SK-N-SH (cell line): ENCODE measurements around the gene NOP16. TPM values are rescaled to one million over a fixed set of nuclear protein-coding genes. Genes with fewer than 3 reads are reported as not detected.

Experiments used
- CTCF ChIA-PET: fragments of 300-600, 350-600 bp; formaldehyde crosslinking; extraction: SDS; loops from one replicate; lab custom pipeline; 2021; lab: Yijun Ruan, JAX
- POLR2A ChIA-PET: fragments of 350-600 bp; sonication (Branson Sonifier 250); formaldehyde crosslinking; extraction: SDS; loops from one replicate; lab custom pipeline; 2020; ENCODE audit warnings: antibody characterized with exemption, inconsistent platforms; lab: Yijun Ruan, JAX
- DNase-seq: peaks from one replicate; pipeline ENCODE4 v3.0.0; 2012
- H2AFZ ChIP-seq: fragments of 200-600 bp; sonication (generic); 2 replicates; pipeline ENCODE4 v1.8.1; 2016; ENCODE audit warnings: antibody characterized with exemption, mild to moderate bottlenecking, low read depth
- H3F3A ChIP-seq: fragments of 200-600 bp; sonication (generic); replicated peaks from 2 replicates; pipeline ENCODE3; 2016; ENCODE audit warnings: antibody characterized with exemption, mild to moderate bottlenecking; ENCODE audit not compliant: insufficient read depth
- H3K27ac ChIP-seq, 2 experiments: fragments of 200-500 bp in 1 of 2; fragments of 200-600 bp in 1 of 2; sonication (Bioruptor generic) in 1 of 2; sonication (generic), shearing (Covaris generic) in 1 of 2; 2 replicates each; pipeline versions ENCODE4 v1.5.1 to v1.6.1; 2014 to 2016; ENCODE audit warnings: low read depth in 2 of 2, inconsistent platforms in 1 of 2, low read length in 1 of 2, mild to moderate bottlenecking in 1 of 2, mixed read lengths in 1 of 2
- H3K27me3 ChIP-seq: fragments of 200-600 bp; sonication (generic), shearing (Covaris generic); 2 replicates; pipeline ENCODE4 v1.6.1; 2016; ENCODE audit warnings: mixed run types; ENCODE audit not compliant: insufficient read depth
- H3K36me3 ChIP-seq, 2 experiments: fragments of 200-500 bp in 1 of 2; fragments of 200-600 bp in 1 of 2; sonication (Bioruptor generic) in 1 of 2; sonication (generic) in 1 of 2; replicated peaks in 1 of 2; 2 replicates each; pipeline versions ENCODE3 to v1.5.1; 2014 to 2016; ENCODE audit warnings: low read length in 1 of 2, mild to moderate bottlenecking in 1 of 2; ENCODE audit not compliant: insufficient read depth in 2 of 2, control insufficient read depth in 1 of 2
- H3K4me1 ChIP-seq, 2 experiments: fragments of 200-500 bp in 1 of 2; fragments of 200-600 bp in 1 of 2; sonication (Bioruptor generic) in 1 of 2; sonication (generic), shearing (Covaris generic) in 1 of 2; 2 replicates each; pipeline versions ENCODE4 v1.5.1 to v1.6.1; 2014 to 2016; ENCODE audit warnings: low read depth in 1 of 2, low read length in 1 of 2, mixed run types in 1 of 2; ENCODE audit not compliant: insufficient read depth in 2 of 2, control insufficient read depth in 1 of 2
- H3K4me2 ChIP-seq: fragments of 200-600 bp; sonication (generic), shearing (Covaris generic); 2 replicates; pipeline ENCODE4 v1.6.1; 2017; ENCODE audit warnings: mixed run types
- H3K4me3 ChIP-seq, 2 experiments: fragments of 200-500 bp in 1 of 2; fragments of 200-600 bp in 1 of 2; sonication (Bioruptor generic) in 1 of 2; sonication (generic), shearing (Covaris generic) in 1 of 2; 2 replicates each; pipeline versions ENCODE4 v1.5.1 to v1.8.1; 2014 to 2016; ENCODE audit warnings: low read depth in 2 of 2, inconsistent platforms in 1 of 2, low read length in 1 of 2, mild to moderate bottlenecking in 1 of 2, mixed read lengths in 1 of 2, moderate library complexity in 1 of 2
- H3K79me2 ChIP-seq: fragments of 200-600 bp; sonication (generic); 2 replicates; pipeline ENCODE4 v1.8.1; 2017; ENCODE audit warnings: mild to moderate bottlenecking; ENCODE audit not compliant: insufficient read depth
- H3K9ac ChIP-seq: fragments of 200-600 bp; sonication (generic); 2 replicates; pipeline ENCODE4 v1.6.1; 2017; ENCODE audit warnings: mixed run types
- H3K9me2 ChIP-seq: fragments of 200-600 bp; sonication (generic); 2 replicates; pipeline ENCODE4 v1.6.1; 2017; ENCODE audit warnings: mixed run types
- H3K9me3 ChIP-seq: fragments of 200-600 bp; sonication (generic); 2 replicates; pipeline ENCODE4 v1.6.1; 2017; ENCODE audit warnings: mixed run types, mild to moderate bottlenecking, moderate library complexity
- H4K20me1 ChIP-seq: fragments of 200-600 bp; sonication (generic); 2 replicates; pipeline ENCODE4 v1.6.1; 2017; ENCODE audit warnings: mild to moderate bottlenecking, mixed run types; ENCODE audit not compliant: insufficient read depth
- ELF1 ChIP-seq: IDR thresholded peaks from 2 replicates; pipeline ENCODE4 v1.4.0; 2012
- EP300 ChIP-seq, 2 experiments: IDR thresholded peaks; 2 replicates each; pipeline versions ENCODE4 v1.4.0 to v1.6.1; 2012; ENCODE audit warnings: borderline replicate concordance in 1 of 2, low read depth in 1 of 2, low read length in 1 of 2
- EZH2phosphoT487 ChIP-seq: fragments of 200-600 bp; sonication (generic); IDR thresholded peaks from 2 replicates; pipeline ENCODE4 v1.6.1; 2017; ENCODE audit warnings: low read depth, mixed run types, mild to moderate bottlenecking, antibody characterized with exemption, moderate library complexity, borderline replicate concordance
- FOSL2 ChIP-seq: IDR thresholded peaks from 2 replicates; pipeline ENCODE4 v1.4.0; 2012; ENCODE audit warnings: low read depth, mild to moderate bottlenecking, moderate library complexity, borderline replicate concordance
- FOXJ3 ChIP-seq: sonication (generic); formaldehyde crosslinking; IDR thresholded peaks from 2 replicates; pipeline ENCODE4 v1.5.1; 2020; ENCODE audit warnings: mild to moderate bottlenecking, missing genetic modification reagents
- FOXM1 ChIP-seq: IDR thresholded peaks from 2 replicates; pipeline ENCODE4 v1.4.0; 2012; ENCODE audit warnings: low read depth, mild to moderate bottlenecking
- GABPA ChIP-seq: IDR thresholded peaks from 2 replicates; pipeline ENCODE4 v1.4.0; 2012; ENCODE audit warnings: low read depth, mild to moderate bottlenecking
- GATA2 ChIP-seq: sonication (generic); formaldehyde crosslinking; IDR thresholded peaks from 2 replicates; pipeline ENCODE4 v1.5.0; 2020; ENCODE audit warnings: mild to moderate bottlenecking, missing genetic modification reagents
- IRF3 ChIP-seq: fragments of 150-350 bp; IDR thresholded peaks from 2 replicates; pipeline ENCODE4 v1.6.1; 2016; ENCODE audit warnings: mild to moderate bottlenecking, low read depth, low read length
- JUND ChIP-seq: IDR thresholded peaks from 2 replicates; pipeline ENCODE4 v1.4.0; 2012
- MEF2A ChIP-seq: IDR thresholded peaks from 2 replicates; pipeline ENCODE4 v1.4.0; 2012; ENCODE audit warnings: low read depth, borderline replicate concordance
- MXI1 ChIP-seq: IDR thresholded peaks from 2 replicates; pipeline ENCODE4 v1.6.1; 2012; ENCODE audit warnings: mild to moderate bottlenecking, low read depth, low read length, improper control_type of control experiment
- NFIC ChIP-seq: IDR thresholded peaks from 2 replicates; pipeline ENCODE4 v1.4.0; 2012; ENCODE audit warnings: borderline replicate concordance
- PBX3 ChIP-seq: IDR thresholded peaks from 2 replicates; pipeline ENCODE4; 2012
- POLR2AphosphoS5 ChIP-seq: IDR thresholded peaks from 2 replicates; pipeline ENCODE4 v1.6.1; 2012; ENCODE audit warnings: low read depth, low read length
- RAD21 ChIP-seq: IDR thresholded peaks from 2 replicates; pipeline ENCODE4 v1.6.1; 2012; ENCODE audit warnings: mild to moderate bottlenecking, low read length
- REST ChIP-seq: IDR thresholded peaks from 2 replicates; pipeline ENCODE4 v1.6.1; 2012; ENCODE audit warnings: mild to moderate bottlenecking, low read depth, low read length, moderate library complexity
- TAF1 ChIP-seq: IDR thresholded peaks from 2 replicates; pipeline ENCODE4 v1.6.1; 2012; ENCODE audit warnings: low read depth, mild to moderate bottlenecking, low read length, moderate library complexity, borderline replicate concordance
- TCF12 ChIP-seq: IDR thresholded peaks from 2 replicates; pipeline ENCODE4 v1.4.0; 2012
- TEAD4 ChIP-seq: IDR thresholded peaks from 2 replicates; pipeline ENCODE4 v1.4.0; 2012; ENCODE audit warnings: mild to moderate bottlenecking, borderline replicate concordance; ENCODE audit not compliant: insufficient read depth
- USF2 ChIP-seq: fragments of 150-350 bp; IDR thresholded peaks from 2 replicates; pipeline ENCODE4 v1.6.1; 2017; ENCODE audit warnings: antibody characterized with exemption, low read length, low read depth, borderline replicate concordance
- YY1 ChIP-seq: IDR thresholded peaks from 2 replicates; pipeline ENCODE4 v1.4.0; 2012; ENCODE audit warnings: low read depth, mild to moderate bottlenecking
- WGBS: methylation state at CpG from one replicate; pipeline ENCODE4 v1.1.6; 2017; ENCODE audit warnings: low lambda C conversion rate; 5-methylcytosine and 5-hydroxymethylcytosine counted together
- polyA plus RNA-seq, 3 experiments: library from polyadenylated mRNA; depleted of rRNA; stranded (reverse); fragments of >200 nt; gene quantifications; 2 replicates each; pipeline ENCODE4 v1.2.3, GENCODE V29; 2012

NOP16 gene
- polyA plus RNA-seq, 1 of the 3 experiments (the other 2 are of a cell fraction): 158 TPM

- no peak; the same call in 1 of the 2 replicates for TF ChIP-seq TAF1
- peak; percentile 62; the same call in 1 of the 2 replicates for TF ChIP-seq MXI1
- no peak for TF ChIP-seq FOXM1
- TF ChIP-seq ELF1: no peak
- no peak for TF ChIP-seq NFIC
- TF ChIP-seq JUND: no peak
- TF ChIP-seq IRF3: no peak
- no peak for TF ChIP-seq FOXJ3 (CRISPR knock-in tag)
- TF ChIP-seq YY1: peak; percentile 85
- no peak for TF ChIP-seq RAD21
- TF ChIP-seq FOSL2: no peak
- no peak; the same call in 1 of the 2 replicates for TF ChIP-seq PBX3
Measured at GRCh38 chr5:176389135-176390123, 1.0 kb upstream of the NOP16 start (continued).

- CTCF ChIA-PET: interaction anchor here (0.8 to 2.5 kb wide), 3 partner anchors 26 to 53 kb away, joined by 3 to 7 read pairs (median 6); partner anchors contain the start of genes CLTB and KIAA1191
- Histone ChIP-seq H3K4me2 (peak overlapping the region; percentile 86), H3K79me2 (peaks cover 51% of the 10 kb centered on the region), H3K36me3 (peaks cover 18 to 42% of the 10 kb centered on the region in 2 experiments), H3K4me1 (peaks cover 0 to 14% of the 10 kb centered on the region in 2 experiments; a peak in 2 of 4 replicates), H3K9ac (peak overlapping the region; percentile 96), H3F3A (peaks cover 6% of the 10 kb centered on the region), H3K27ac (peak overlapping the region; percentile 97; a peak in 3 of 4 replicates), H3K4me3 (peak overlapping the region; percentile 92 to 96), H3K27me3 (no peaks in the 10 kb centered on the region), H2AFZ (peak overlapping the region; percentile 19; the same call in 1 of the 2 replicates), H3K9me3 (no peaks in the 10 kb centered on the region), H4K20me1 (no peaks in the 10 kb centered on the region), H3K9me2 (no peaks in the 10 kb centered on the region)
- DNase-seq: peak; percentile 65
- POLR2A ChIA-PET: interaction anchor here (0.8 to 2.0 kb wide), 5 partner anchors 8 to 149 kb away, joined by 3 to 7 read pairs (median 6); partner anchors contain the start of genes KIAA1191 and RNF44
- WGBS: 2% methylated on average over 17 of the region's 29 CpGs
- TF ChIP-seq MEF2A (no peak), ELF1 (no peak), RAD21 (no peak), FOXM1 (no peak), GATA2 (CRISPR knock-in tag) (no peak), EZH2phosphoT487 (no peak), FOXJ3 (CRISPR knock-in tag) (no peak), POLR2AphosphoS5 (no peak), REST (no peak), TEAD4 (no peak), TAF1 (no peak), EP300 (IDR thresholded peaks at IDR 0.05; ENCODE audit: borderline replicate concordance in 1 of 2, low read depth in 1 of 2, low read length in 1 of 2) (no peak), USF2 (no peak), GABPA (no peak), TCF12 (no peak), MXI1 (no peak), YY1 (no peak)
Measured at GRCh38 chr5:176388003-176388443, 375 bp downstream of the NOP16 start.
